Prostate gland (tissue), 2 donors: ENCODE data around the gene DUSP1. TPM values are rescaled to one million over a fixed set of nuclear protein-coding genes. Genes with fewer than 3 reads are reported as not detected.

Experiments used
- DNase-seq: peaks from one replicate; pipeline ENCODE4 v3.0.0-alpha.2; 2019; ENCODE audit warnings: low spot score
- H3K27ac ChIP-seq, 2 donors: fragments of 200-600 bp; sonication (generic); 2 replicates each; pipeline ENCODE4 v1.5.1; 2017 to 2019
- H3K27me3 ChIP-seq: fragments of 200-600 bp; sonication (generic); replicated peaks from 2 replicates; pipeline ENCODE4 v1.5.1; 2019; ENCODE audit not compliant: insufficient read depth
- H3K36me3 ChIP-seq, 2 donors: fragments of 200-600 bp; sonication (generic); 1 replicate in 1 of 2; 2 replicates in 1 of 2; pipeline versions ENCODE4 v1.5.1 to v1.8.1; 2017 to 2019
- H3K4me1 ChIP-seq: fragments of 200-600 bp; sonication (generic); replicated peaks from 2 replicates; pipeline ENCODE4 v1.5.1; 2019
- H3K4me3 ChIP-seq, 2 donors: fragments of 200-600 bp; sonication (generic); 2 replicates each; pipeline ENCODE4 v1.5.1; 2017 to 2019
- H3K9me3 ChIP-seq: fragments of 200-600 bp; sonication (generic); 2 replicates; pipeline ENCODE4 v1.5.1; 2017
- POLR2A ChIP-seq: fragments of 450-650 bp; IDR thresholded peaks from one replicate; pipeline ENCODE4 v1.6.1; 2016; ENCODE audit warnings: antibody characterized with exemption, mild to moderate bottlenecking
- POLR2AphosphoS5 ChIP-seq: sonication (generic); formaldehyde crosslinking; IDR thresholded peaks from one replicate; pipeline ENCODE4 v1.6.1; 2017; ENCODE audit warnings: antibody characterized with exemption
- WGBS: methylation state at CpG from one replicate; pipeline ENCODE4 v1.1.5; 2018; 5-methylcytosine and 5-hydroxymethylcytosine counted together
- intact Hi-C: fragments of 100-400 bp; cut with DNase I; formaldehyde crosslinking; loops from one replicate; pipeline ENCODE4 v1.14.2; 2022
- total RNA-seq, 2 donors: library from RNA; depleted of rRNA; stranded (reverse); fragments of >200 nt; gene quantifications; one replicate each; pipeline ENCODE4 v1.1.0, GENCODE V29; 2016
- TF ChIP-seq, protein P1 (sequence below), 4 experiments: fragments of 200-600 bp in 2 of 4; fragments of 450-650 bp in 2 of 4; sonication (generic) in 2 of 4; IDR thresholded peaks; 1 replicate in 3 of 4; 2 replicates in 1 of 4; pipeline ENCODE4 v1.5.1; 2016 to 2019; ENCODE audit warnings: antibody characterized with exemption in 4 of 4, mild to moderate bottlenecking in 2 of 4, moderate library complexity in 2 of 4

Gene DUSP1
- total RNA-seq, 2 donors from 2014 or later: 559 to 659 TPM

DNA sequence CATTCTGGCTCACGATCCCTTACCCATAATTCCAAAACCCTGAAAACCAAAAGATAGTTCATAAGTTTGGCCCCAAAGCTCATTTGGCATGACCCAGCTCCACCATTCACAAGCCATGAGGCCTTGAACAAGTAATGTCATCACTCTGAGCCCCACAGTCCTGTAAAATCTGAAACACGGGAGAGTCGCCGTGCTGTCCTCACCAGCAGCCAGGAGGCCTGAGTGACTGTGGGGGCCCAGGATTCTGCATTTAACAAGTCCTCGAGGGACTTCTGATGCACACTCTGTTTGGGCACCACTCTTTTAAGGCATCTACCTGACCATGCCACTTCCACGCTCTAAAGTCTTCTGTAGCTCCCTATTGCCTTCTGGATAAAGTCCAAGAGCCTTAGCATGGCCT lies 40.8 kb downstream of the DUSP1 start:
- Histone ChIP-seq H3K9me3 (no peaks in the 10 kb centered on the region), H3K36me3 (no peaks in the 10 kb centered on the region), H3K4me1 (peaks cover 8% of the 10 kb centered on the region), H3K27ac (no peak overlapping the region), H3K27me3 (no peaks in the 10 kb centered on the region), H3K4me3 (no peak overlapping the region)
- WGBS: 94% methylated on average over 6 of the region's 6 CpGs
- DNase-seq: no peak
- TF ChIP-seq POLR2A (no peak), POLR2AphosphoS5 (no peak)
- TF ChIP-seq, protein P1, sequence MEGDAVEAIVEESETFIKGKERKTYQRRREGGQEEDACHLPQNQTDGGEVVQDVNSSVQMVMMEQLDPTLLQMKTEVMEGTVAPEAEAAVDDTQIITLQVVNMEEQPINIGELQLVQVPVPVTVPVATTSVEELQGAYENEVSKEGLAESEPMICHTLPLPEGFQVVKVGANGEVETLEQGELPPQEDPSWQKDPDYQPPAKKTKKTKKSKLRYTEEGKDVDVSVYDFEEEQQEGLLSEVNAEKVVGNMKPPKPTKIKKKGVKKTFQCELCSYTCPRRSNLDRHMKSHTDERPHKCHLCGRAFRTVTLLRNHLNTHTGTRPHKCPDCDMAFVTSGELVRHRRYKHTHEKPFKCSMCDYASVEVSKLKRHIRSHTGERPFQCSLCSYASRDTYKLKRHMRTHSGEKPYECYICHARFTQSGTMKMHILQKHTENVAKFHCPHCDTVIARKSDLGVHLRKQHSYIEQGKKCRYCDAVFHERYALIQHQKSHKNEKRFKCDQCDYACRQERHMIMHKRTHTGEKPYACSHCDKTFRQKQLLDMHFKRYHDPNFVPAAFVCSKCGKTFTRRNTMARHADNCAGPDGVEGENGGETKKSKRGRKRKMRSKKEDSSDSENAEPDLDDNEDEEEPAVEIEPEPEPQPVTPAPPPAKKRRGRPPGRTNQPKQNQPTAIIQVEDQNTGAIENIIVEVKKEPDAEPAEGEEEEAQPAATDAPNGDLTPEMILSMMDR (IDR thresholded peaks at IDR 0.05): no peak
- intact Hi-C loops: loop anchor here (5.0 kb wide), 1 partner anchor 37 kb away; no protein-coding TSS in a partner anchor

DNA sequence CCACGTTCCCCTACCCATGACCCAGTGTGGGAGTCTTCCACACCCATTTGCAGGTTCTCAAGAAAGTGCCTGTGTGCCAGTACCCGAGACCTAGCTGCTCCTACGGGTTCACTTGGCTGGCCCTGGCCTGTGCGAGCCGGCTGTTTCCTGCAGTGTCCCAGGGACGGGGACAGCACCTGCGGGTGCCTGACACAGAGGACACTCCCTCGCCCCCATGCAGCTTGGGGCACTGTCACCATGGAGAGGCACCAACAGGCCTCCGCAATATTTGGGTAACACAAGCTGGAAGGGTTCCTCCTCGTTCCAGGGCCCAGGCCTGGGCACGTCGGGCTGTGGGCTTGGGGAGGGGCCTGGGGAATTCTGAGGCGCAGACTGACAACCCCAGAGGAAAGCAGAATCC lies 41.4 kb downstream of the DUSP1 start:
- Histone ChIP-seq H3K27ac (no peak overlapping the region), H3K4me3 (no peak overlapping the region), H3K9me3 (no peaks in the 10 kb centered on the region), H3K36me3 (no peaks in the 10 kb centered on the region), H3K4me1 (peaks cover 10% of the 10 kb centered on the region), H3K27me3 (no peaks in the 10 kb centered on the region)
- 68% methylated on average over 13 of the region's 13 CpGs for WGBS
- TF ChIP-seq, protein P1 (IDR thresholded peaks at IDR 0.05): no peak
- TF ChIP-seq POLR2A (no peak), POLR2AphosphoS5 (no peak)
- intact Hi-C loops: loop anchor here (1.0 kb wide), 1 partner anchor 18 kb away; no protein-coding TSS in a partner anchor
- no peak for DNase-seq

DNA sequence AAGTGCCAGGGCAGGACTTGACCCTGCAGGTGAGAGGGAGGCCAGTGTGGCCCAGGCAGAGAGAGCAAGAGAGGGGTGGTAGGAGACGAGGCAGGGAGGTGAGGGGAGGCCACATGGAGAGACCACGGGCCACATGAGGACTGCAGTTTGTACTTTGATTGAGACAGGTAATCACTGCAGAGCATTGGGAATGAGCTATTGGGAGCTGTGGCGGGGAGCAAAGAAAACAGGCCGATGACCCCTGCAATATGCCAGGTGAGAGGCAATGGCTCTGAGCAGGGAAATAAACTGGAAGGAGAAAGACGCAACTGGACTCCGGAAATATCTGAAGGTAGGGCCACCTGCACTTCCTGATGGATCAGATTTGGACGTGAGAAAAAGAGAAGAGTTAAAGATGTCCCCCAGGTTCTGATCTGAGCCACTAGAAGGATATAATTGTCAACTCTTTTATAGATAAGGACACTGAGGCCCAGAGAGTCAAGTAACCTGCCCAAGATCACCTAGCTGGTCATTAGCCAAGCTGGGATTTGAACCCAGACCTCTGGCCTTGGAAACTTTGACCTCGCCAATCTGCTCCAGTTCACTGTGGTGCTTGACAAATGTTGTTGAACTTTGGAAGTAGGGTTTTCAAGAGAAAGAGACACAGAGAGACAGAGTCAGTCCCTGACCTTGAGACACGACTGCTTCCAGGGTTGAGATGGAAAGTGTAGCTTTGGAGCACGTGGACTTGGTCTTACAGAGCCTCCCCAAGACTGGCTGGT lies 42.3 kb downstream of the DUSP1 start:
- intact Hi-C loops: loop anchor here (1.0 kb wide), 1 partner anchor 19 kb away; no protein-coding TSS in a partner anchor
- no peak for DNase-seq
- Histone ChIP-seq H3K4me3 (no peak overlapping the region), H3K36me3 (no peaks in the 10 kb centered on the region), H3K27me3 (no peaks in the 10 kb centered on the region), H3K9me3 (no peaks in the 10 kb centered on the region), H3K4me1 (peaks cover 5% of the 10 kb centered on the region), H3K27ac (no peak overlapping the region)
- TF ChIP-seq POLR2A (no peak), POLR2AphosphoS5 (no peak)
- TF ChIP-seq, protein P1 (IDR thresholded peaks at IDR 0.05): no peak
- WGBS: 88% methylated on average over 10 of the region's 10 CpGs

DNA sequence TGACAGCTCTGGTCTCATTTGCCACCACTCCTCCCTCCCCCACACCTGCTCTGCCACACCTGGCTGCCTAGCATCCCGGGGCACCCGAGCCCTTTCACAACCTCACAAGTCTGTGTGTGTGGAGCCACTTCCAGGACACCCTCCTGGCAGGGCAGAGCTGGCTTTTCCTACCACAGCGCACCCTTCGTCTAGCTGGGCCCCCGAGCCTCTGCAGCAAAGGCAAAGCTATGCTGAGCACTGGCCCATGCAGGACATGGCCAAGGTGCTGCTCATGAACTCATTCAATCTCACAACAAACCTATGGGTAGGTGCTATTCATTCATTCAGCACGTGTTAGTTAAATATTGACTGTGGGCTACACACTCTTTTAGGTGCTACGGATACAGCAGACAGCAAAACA lies 43.4 kb downstream of the DUSP1 start:
- Histone ChIP-seq H3K4me1 (peaks cover 3% of the 10 kb centered on the region), H3K27me3 (no peaks in the 10 kb centered on the region), H3K9me3 (no peaks in the 10 kb centered on the region), H3K4me3 (no peak overlapping the region), H3K27ac (no peak overlapping the region), H3K36me3 (no peaks in the 10 kb centered on the region)
- TF ChIP-seq POLR2A (no peak), POLR2AphosphoS5 (no peak)
- TF ChIP-seq, protein P1 (IDR thresholded peaks at IDR 0.05): no peak
- 78% methylated on average over 7 of the region's 7 CpGs for whole genome bisulfite sequencing
- intact Hi-C loops: no loop called here
- no peak for DNase-seq

DNA sequence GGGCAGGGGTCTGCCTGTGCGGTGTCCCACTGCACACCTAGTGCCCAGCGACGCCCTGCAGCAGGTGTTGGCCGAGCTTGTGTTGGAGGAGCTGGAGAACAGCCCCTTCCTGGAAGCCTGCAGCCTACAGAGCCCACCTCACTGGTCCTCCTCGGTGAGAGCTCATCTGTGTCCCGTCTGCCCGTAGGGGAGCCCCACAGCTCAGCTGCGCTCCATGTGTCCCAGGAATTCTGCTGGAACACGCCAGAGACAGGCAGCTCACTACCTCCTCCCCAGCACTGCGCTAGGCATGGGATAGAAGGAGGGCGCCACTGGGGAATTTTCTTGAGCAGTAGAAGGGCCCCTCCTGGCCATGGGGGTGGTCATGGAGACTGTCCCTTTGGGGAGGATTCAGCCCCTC lies 44.0 kb downstream of the DUSP1 start:
- Histone ChIP-seq H3K27me3 (no peaks in the 10 kb centered on the region), H3K9me3 (no peaks in the 10 kb centered on the region), H3K4me3 (no peak overlapping the region), H3K36me3 (no peaks in the 10 kb centered on the region), H3K27ac (no peak overlapping the region), H3K4me1 (peaks cover 3% of the 10 kb centered on the region)
- TF ChIP-seq POLR2A: no peak
- TF ChIP-seq, protein P1 (IDR thresholded peaks at IDR 0.05): no peak
- no peak for TF ChIP-seq POLR2AphosphoS5
- 90% methylated on average over 10 of the region's 11 CpGs for WGBS
- no peak for DNase-seq
- intact Hi-C loops: no loop called here
